Medulla oblongata (tissue), 1 donor: Measurements from ENCODE around the gene PATE3.

ENCODE experiments used
- DNase-seq: peaks from one replicate; pipeline ENCODE4 v3.0.0-alpha.2; 2015; ENCODE audit errors: extremely low spot score

The PATE3 gene, protein sequence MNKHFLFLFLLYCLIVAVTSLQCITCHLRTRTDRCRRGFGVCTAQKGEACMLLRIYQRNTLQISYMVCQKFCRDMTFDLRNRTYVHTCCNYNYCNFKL

DNA sequence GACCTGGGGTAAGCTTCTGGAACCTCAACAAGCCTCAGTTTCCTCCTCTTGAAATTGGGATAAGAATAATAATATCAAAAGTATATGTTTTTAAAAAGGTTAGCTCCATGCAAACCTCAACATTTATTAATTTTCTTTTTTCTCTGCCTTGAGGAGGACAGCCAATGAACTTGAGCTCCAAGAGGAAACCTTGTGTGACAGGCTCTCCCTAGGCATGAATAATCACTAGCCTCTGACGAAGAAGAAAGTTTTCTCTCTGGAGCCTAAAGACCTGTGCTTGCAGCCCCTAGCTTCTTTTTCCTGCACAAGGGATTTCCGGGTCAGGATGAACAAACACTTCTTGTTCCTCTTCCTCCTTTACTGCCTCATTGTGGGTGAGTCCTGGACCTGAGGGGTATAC is at the start of gene PATE3:
TSS of gene PATE3 (plus strand) at position 301 of the 400 bp plus-strand sequence. CDS start at position 326, 25 bp downstream.
- no peak for DNase-seq

DNA sequence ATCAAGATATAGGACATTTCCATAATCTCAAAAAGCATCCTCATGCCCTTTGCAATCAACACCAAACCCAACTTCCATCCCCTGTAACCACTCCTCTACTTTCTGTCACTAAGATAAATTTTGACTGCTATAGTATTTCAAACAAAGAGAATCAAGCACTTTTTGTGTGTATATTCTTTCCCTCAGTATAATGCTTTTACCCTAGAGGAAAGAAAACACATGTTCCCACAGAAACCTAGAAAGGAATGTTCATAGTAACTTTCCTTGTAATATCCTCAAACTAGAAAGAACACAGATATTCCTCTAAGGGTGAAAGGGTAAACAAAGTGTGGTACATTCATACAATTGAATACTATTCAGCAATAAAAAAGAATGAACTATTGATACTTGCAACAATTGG is 47.3 kb upstream of the PATE3 start:
- DNase-seq = no peak

DNA sequence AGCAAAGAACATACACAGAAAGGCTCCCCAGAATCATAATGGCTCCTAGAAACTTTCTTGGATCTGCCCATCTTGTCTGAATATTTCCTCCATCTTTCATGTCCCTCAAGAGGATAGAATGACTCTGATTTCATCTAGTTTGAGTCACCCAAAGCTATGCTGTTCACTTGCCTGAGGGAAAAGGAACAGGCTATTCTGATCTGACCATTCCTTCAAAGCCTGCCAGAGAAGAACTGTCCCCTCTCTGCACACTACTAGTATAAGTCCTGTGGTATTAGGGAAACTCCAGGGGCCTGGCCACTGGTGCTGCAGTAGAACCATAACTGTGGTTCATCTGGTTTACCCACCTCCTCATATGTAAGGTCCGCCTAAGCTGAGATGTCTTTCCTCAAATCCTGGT is 44.2 kb upstream of the PATE3 start:
- no peak for DNase-seq

DNA sequence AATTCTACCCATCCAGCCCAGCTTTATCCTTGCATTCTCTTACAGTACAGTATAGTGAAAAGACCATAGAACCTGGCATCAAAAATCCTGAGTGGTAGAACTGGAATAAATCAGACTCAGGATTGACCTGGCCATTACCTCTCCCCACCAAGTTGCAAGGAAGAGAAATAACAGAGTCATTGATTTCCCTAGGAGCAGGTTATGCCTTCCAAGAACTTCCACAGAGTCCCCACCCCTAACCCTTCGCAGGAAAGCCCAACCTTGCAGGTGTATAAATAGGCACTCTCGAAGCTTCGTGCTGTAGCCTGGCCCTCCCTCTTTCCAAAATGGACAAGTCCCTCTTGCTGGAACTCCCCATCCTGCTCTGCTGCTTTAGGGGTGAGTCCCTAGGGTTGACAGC is 41.9 kb upstream of the PATE3 start, which contains the start of gene PATE1:
TSS of gene PATE1 (plus strand) at position 301 of the 400 bp plus-strand sequence. CDS start at position 327, 26 bp downstream.
- DNase-seq = no peak

DNA sequence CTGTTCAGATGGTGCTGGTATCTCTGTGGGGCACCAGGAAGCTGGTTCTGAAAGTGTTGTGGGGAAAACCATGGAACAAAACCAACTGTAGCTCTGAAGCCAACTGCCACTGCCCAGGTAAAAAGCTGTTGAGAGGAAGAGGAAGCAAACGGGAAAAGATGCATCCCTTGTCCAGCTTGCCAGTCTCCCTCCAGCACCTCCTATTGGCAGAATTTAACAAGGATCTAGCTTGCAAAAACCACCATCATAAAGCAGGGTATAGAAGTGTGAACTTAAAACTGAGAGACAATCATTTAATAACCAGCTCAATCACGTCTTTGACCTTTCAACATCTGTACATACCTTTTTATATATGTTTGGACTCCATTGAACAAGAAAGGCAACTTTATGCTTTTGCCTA is 37.3 kb upstream of the PATE3 start:
- DNase-seq = no peak

DNA sequence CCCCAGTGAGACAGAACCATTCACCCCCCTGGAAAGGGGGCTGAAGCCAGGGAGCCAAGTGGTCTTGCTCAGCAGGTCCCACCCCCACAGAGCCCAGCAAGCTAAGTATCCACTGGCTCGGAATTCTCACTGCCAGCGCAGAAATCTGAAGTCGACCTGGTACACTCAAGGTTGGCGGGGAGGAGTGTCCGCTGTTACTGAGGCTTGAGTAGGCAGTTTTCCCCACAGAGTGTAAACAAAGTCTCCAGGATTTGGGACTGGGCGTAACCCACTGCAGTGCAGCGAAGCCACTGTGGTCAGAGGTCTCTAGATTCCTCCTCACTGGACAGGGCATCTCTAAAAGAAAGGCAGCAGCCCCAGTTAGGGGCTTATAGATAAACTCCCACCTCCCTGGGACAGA is 31.9 kb upstream of the PATE3 start:
- no peak for DNase-seq

DNA sequence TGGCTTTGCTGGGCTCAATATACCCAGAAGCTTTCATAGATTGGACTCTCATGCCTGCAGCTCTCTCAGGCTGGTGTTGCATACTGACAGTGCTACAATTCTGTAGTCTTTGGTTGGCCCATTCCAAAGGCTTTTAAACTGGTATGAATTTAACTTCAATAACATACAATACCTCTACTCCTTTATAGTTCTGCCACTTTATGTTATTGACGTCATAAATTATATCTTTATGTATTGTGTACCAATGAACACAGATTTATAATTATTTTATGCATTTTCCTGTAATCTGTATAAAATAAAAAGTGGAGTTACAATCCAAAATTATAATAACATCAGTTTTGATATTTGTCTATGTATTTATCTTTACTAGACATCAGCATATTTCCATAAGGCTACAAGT is 25.5 kb upstream of the PATE3 start:
- DNase-seq = no peak

DNA sequence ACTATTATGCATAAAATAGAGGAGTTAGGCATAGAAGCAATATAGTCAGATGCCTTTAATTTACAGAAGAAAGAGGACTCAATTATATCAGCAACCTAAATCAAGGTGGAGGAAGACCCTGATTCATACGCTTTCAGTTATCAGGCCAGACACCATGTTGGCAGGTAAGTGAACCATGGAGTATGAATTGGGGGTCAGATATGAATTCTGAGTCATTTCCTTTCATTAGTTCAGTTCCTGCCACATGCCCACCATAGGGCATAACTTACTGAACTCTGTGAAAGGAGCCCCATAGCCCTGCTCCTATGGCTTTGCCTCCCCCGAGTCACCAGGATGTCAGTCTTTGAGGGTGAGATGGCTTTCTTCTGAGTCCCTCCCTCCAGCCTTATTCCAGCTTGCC is 24.4 kb upstream of the PATE3 start:
- DNase-seq = no peak

DNA sequence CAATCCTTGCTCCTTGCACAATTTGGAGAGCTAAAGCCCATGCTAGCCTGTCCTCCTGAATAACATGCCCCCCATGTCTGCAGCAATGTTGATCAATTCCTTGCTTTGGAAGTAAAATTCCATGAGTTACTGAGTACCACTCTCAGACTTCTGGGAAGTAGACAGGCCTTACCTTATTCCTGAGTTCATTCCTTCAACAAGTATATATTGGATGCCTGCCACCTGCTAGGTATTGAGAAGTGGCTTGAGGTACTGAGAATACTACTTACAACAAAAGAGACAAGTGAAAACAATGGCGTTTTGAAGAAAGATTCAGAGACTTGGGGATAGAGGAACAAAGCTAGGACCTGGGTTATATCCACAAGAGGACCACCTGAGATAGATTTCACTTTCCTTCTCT is 21.7 kb upstream of the PATE3 start:
- DNase-seq = no peak

DNA sequence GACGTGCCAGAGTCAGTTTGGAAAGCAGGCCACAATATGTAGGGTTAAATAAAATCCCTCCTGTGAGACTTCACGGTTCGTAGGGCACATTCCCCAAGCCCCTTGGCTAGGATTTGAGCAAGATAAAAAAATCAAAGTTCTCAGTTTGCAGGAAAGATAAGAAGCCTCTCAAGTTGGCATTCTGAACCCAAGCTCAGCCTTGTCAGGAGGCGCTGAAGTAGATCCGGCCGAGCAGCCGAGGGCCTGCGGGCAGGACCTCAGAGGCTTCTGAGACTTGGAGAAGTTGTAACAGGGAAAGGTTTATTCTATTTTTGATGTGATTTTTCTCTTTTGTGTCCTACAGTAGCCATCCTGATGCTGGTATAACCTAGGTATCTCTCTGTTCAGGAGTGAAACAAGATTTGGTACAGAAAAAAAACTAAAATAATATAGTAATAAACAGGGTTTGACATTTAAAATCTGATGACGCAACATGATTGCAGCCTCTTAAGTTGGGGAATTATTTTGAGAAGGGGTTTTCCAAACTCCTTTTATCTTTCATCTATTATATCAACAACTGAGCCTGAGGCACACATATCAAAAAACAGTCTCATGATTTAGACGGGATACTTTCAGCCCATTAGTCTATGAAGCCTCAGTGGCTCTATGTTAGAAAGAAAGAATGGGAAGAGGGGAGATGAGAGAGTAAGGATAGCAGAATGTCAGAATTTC is 19.4 kb upstream of the PATE3 start:
- DNase-seq = no peak

DNA sequence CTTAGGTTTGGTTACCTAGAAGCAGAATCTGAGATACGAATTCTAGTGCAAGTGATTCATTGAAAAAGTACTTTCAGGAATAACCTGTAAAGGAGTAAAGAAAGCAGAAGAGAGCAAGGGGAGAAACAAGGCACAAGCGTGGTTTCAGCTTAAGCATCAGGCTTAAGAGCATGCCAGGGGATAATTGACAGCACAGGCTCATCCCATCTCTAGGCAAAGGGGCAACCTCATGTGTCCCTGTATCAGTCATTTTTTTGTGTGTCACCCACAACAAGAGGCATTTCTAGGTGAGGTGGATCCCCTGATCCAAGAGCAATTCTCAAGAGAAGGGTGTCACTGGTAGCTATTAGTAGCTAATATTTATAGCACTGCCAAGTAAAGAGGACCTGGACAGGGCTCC is 17.3 kb upstream of the PATE3 start:
- no peak for DNase-seq

DNA sequence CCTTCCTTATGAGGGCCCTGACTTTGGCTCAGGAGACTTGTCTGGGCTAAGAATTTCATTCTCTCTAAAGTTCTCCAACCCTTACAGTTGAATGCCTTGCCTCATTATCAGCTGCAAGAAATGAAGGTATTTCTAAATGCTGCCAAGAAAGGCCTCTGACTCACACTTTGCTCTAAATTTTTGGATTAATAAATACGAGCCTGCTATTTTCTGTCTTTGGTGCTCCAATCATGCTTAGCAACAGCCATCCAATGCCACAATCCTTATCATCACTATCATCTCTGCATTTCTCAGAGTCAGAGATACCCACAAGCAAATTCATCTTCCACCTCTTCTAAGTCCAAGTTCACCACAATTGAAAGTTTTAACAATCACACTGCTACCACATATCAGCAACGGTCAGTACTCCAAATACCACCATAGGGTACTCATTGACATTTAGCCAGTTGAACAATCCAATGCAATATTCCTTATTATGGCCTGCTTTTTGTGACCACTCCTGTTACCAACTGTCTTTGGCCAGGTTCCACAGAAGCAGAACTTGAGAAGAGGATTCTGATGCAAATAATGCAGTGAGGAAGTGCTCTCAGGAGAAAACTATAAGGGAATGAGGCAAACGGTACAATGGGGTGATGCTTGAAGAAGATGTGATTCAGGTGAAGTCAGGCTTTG is 15.0 kb upstream of the PATE3 start:
- no peak for DNase-seq

DNA sequence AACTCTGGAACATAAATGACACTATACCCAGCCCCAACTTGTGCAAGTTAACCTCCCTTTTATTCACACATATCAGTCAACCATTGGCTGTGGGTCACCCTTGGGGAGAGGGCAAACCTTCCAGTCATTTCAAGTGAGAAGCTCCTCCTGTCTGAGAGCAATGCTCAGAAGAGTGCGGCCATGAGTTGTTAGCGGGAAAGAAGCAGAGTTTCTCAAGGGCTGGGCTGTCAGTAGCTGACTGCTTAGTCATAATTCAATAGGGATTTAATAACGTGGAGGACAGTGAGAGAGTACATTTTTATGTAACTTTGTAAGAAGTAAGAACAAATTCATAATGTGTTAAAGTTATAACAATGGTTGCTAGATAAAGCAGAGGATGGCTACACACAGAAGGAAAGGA is 14.4 kb upstream of the PATE3 start:
- DNase-seq = no peak

DNA sequence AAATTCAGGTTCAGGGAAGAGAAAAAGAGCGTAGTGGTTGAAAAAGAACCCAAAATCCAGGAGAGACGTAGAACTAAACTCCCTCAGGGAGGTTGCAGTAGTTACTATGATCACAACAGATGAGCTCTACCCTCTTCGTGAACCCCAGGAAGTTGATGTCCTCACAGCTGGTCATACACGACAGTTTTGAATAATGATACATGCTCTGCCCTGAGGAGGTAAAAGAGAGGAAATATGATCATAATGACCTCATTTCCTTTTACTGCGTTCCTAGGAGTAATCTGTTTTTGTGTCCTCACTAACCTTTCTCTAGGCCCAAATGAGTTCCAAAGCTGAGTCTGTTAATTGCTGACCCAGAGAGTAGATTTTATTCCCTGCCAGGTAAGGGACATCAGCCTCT is 10.6 kb upstream of the PATE3 start:
- DNase-seq = no peak

DNA sequence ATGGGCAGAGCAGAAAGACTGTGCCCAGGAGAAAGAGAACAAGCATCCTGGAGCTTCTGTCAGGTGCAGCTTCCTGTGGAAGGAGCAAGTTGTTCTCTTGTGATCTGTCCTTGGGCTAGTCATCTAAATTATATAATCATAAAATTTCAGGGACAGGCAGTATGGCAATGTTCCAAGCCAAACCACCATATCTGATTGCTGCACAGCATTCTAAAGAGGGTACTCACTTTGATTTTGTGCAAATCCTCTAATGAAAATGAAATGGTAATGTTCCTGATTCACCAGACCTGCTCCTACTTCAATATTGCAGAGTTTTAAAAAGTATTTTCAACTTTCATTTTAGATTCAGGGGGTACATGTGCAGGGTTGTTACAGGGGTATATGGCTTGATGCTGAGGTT is 9.2 kb upstream of the PATE3 start, which contains the start of gene PATE2:
TSS of gene PATE2 (minus strand) at position 101 of the 400 bp plus-strand sequence. CDS start at position 46, 55 bp downstream.
- no peak for DNase-seq

DNA sequence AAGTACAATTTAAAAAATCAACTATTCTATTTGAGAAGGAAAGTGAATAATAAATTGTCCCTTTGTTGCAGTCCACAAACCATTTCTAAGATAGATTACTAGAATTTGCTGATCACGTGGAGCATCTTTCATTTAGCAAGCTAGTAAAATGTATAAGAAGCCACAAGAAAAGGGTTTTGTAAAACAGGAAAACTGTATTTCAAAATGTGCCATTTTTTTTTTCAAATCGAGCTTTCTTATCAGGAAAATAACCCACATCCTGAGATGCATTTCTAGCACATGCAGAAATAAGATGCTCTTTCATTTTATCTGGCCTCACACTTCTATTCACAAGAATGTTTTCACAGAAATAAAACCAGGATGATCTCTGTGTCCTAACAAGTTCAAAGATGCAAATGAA is 3.2 kb upstream of the PATE3 start:
- DNase-seq = no peak

DNA sequence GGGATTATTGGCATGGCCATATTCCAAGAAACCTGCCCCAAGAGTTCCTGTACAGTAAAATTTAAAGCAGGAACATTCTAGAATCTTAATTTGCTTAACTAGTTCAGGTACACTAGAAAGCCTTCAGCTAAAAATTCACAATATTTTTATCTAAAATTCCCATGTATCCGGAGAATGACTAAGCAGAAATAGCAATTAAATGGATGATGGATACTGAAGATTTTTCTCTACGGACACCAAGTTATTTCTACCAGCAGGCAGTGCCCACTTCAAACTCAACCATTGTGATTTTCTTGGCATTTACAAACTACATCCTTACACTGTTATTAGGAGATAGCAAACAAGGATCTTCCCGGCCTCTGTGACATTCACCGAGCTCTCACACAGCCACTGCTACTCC is 2.9 kb downstream of the PATE3 start:
- DNase-seq = no peak

DNA sequence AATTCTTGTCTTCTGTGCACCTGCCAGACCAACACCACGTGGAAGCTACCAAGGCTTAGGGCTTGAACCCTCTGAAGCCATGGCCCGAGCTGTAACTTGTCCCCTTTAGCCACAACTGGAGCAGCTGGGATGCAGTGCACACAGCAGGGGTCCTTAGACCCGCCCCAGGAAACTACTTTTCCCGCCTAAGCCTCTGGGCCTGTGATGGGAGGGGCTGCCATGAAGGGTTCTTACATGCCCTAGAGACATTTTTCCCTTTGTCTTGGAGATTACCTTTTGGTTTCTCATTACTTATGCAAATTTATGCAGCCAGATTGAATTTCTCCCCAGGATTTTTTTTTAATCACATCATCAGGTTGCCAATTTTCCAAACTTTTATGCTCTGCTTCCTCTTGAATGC is 9.7 kb downstream of the PATE3 start:
- DNase-seq = no peak

DNA sequence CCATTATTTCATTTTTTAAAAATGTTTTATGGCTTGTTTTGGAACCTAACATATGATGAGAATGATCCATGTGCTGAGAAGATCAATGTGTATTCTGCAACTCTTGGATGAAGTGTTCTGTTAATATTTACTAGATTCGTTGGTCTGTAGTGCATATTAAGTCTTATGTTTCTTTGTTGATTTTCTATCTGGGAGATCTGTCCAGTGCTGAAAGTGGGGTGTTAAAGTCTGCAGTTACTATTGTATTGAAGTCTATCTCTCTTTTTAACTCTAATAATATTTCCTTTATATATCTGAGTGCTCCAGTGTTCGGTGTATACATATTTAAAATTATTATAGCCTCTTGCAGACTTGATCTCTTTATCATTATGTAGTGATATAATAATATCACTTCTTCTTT is 11.9 kb downstream of the PATE3 start:
- no peak for DNase-seq

DNA sequence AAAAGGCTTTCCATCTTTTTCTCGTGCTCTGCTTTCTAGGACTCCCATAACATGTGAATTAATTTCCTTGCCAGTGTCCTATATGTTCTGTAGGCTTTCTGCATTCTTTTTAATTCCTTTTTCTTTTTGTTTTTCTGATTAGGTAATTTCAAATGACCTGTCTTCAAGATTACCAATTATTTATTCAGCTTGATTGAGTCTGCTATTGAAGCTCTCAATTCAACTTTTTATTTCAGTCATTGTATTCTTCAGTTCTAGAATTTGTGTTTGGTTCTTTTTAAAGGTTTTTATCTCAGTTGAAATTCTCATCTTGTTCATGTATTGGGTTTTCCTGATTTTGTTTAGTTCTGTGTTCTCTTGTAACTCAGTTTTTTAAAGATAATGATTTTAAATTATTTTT is 14.5 kb downstream of the PATE3 start:
- no peak for DNase-seq

DNA sequence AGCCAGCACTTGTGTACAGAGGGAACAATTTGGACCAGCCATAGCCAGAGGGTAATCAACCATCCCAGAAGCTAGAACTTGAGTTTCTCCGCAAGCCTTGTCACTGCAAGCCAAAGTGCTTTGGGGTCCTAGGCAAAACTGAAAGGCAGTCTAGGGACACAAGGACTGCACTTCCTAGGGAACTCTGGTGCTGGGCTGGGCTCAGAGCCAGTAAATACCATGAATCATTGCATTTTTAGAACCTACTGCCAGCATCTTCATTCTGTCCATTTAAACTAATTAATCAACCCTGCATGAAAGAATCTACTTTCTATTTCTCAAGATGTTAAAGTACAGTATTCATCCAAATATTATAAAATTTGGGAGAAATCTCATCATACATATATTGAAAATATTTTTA is 20.0 kb downstream of the PATE3 start:
- DNase-seq = no peak

DNA sequence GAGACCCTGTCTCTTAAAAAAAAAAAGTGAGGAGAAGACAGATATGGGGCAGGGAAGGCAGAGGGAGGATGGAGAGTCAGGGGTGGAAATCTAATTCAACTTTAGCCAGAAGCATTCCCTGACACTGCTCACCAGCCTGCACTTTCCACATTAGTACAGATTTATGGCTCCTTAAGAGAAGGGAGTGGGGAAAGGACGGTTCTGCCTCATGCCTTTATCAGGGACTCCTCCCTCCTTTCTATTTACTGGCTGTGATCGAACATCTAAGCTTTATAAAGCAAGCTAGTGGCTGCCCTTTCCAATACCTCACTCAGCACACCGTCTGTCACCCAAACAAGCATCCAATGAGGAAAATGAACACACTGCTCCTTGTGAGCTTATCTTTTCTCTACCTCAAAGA is 45.1 kb downstream of the PATE3 start, which contains the start of gene PATE4:
TSS of gene PATE4 (plus strand) at position 301 of the 400 bp plus-strand sequence. CDS start at position 345, 44 bp downstream.
- no peak for DNase-seq

DNA sequence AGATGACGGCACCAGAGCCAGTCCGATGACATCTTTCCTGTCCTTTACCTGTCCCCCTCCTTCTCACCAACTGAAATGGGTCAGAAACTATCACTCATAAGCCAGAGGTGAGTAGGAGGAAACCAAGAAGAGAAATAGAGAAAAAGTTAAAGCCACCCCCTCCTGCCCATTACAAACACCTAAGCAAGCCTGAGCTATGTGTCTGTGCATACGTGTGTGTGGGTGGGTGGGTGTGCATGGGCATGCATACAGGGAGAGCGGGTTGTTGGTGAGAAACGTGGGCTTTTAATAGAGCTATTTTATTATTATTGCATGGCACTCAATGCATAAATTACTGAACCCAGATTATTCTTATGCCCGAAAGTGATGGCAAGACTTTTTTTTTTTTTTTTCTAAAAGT is 47.8 kb downstream of the PATE3 start:
- no peak for DNase-seq
